Measurements from ENCODE around the gene DERL2.

DNA sequence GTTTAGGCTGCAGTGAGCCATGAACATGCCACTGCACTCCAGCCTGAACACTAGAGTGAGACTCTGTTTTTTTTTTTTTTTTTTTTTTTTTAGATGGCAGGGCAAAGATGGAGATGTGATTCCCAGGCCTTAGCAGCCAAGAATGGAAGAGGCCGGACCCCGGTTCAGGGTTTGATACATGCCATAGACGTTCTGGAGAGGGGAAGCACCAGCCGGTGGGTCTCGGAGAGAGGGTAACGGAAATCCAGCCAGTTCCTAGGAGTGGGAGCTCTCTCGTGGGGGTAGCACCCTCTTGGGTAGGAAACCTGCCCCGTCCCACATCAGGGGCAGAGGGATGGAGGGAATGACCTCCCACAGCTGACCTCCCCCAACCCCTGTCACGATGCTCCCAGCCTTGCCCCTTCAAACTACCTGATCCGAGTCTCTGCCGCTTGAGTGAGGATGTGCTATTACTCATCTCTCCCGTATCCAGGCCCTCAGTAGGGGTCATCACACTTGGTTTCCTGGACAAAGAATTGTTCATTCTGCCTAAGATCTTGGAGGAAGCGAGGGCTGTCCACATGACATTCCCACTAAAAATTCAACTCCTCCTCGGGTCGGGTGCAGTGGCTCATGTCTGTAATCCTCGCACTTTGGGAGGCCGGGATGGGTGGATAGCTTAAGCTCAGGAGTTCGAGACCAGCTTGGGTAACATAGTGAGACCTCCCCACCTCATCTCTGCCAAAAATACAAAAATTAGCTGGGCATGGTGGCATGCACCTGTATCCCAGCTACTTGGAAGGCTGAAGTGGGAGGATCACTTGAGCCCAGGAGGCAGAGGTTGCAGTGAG lies 47.7 kb upstream of the DERL2 start:
- TF ChIP-seq POLR2A (IDR thresholded peaks at IDR 0.05) (no peak), EP300 (IDR thresholded peaks at IDR 0.05) (no peak), POLR2AphosphoS5 (IDR thresholded peaks at IDR 0.05) (no peak)
- TF ChIP-seq, protein P1, sequence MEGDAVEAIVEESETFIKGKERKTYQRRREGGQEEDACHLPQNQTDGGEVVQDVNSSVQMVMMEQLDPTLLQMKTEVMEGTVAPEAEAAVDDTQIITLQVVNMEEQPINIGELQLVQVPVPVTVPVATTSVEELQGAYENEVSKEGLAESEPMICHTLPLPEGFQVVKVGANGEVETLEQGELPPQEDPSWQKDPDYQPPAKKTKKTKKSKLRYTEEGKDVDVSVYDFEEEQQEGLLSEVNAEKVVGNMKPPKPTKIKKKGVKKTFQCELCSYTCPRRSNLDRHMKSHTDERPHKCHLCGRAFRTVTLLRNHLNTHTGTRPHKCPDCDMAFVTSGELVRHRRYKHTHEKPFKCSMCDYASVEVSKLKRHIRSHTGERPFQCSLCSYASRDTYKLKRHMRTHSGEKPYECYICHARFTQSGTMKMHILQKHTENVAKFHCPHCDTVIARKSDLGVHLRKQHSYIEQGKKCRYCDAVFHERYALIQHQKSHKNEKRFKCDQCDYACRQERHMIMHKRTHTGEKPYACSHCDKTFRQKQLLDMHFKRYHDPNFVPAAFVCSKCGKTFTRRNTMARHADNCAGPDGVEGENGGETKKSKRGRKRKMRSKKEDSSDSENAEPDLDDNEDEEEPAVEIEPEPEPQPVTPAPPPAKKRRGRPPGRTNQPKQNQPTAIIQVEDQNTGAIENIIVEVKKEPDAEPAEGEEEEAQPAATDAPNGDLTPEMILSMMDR (IDR thresholded peaks at IDR 0.05), result no peak

All from gastroesophageal sphincter (tissue), 3 donors.